Osteocyte (in vitro differentiated cells): ENCODE results near the gene SPATA21. TPM values are rescaled to one million over a fixed set of nuclear protein-coding genes. Genes with fewer than 3 reads are reported as not detected.

Experiments
- DNase-seq: peaks from one replicate; pipeline ENCODE4 v3.0.0; 2021; ENCODE audit warnings: mixed read lengths; ENCODE audit not compliant: unreplicated experiment; ENCODE audit errors: extremely low spot score
- H3K27ac Mint-ChIP-seq: one replicate; pipeline ENCODE4 v1.8.0; 2021; ENCODE audit warnings: mild to moderate bottlenecking, mixed read lengths; ENCODE audit not compliant: unreplicated experiment
- H3K27me3 Mint-ChIP-seq: one replicate; pipeline ENCODE4 v1.8.0; 2021; ENCODE audit warnings: mixed read lengths; ENCODE audit not compliant: unreplicated experiment
- H3K36me3 Mint-ChIP-seq: one replicate; pipeline ENCODE4 v1.8.0; 2021; ENCODE audit warnings: mixed read lengths; ENCODE audit not compliant: unreplicated experiment
- H3K4me1 Mint-ChIP-seq: one replicate; pipeline ENCODE4 v1.8.0; 2021; ENCODE audit warnings: mixed read lengths; ENCODE audit not compliant: unreplicated experiment
- H3K4me3 Mint-ChIP-seq: one replicate; pipeline ENCODE4 v1.8.0; 2021; ENCODE audit warnings: mild to moderate bottlenecking, moderate library complexity, mixed read lengths; ENCODE audit not compliant: unreplicated experiment
- H3K9me3 Mint-ChIP-seq: one replicate; pipeline ENCODE4 v1.8.0; 2021; ENCODE audit warnings: mixed read lengths; ENCODE audit not compliant: unreplicated experiment
- total RNA-seq: library from RNA; stranded (reverse); gene quantifications from 2 replicates; pipeline ENCODE4 v1.2.1, GENCODE V29; 2021
- TF ChIP-seq, protein P1 (sequence below): fragments of 200-600 bp; sonication (generic); IDR thresholded peaks from 2 replicates; pipeline ENCODE4 v1.5.0; 2021; ENCODE audit warnings: antibody characterized with exemption, mild to moderate bottlenecking, moderate library complexity

The SPATA21 gene
- total RNA-seq, 1 donor from 2014 or later, result not detected

DNA sequence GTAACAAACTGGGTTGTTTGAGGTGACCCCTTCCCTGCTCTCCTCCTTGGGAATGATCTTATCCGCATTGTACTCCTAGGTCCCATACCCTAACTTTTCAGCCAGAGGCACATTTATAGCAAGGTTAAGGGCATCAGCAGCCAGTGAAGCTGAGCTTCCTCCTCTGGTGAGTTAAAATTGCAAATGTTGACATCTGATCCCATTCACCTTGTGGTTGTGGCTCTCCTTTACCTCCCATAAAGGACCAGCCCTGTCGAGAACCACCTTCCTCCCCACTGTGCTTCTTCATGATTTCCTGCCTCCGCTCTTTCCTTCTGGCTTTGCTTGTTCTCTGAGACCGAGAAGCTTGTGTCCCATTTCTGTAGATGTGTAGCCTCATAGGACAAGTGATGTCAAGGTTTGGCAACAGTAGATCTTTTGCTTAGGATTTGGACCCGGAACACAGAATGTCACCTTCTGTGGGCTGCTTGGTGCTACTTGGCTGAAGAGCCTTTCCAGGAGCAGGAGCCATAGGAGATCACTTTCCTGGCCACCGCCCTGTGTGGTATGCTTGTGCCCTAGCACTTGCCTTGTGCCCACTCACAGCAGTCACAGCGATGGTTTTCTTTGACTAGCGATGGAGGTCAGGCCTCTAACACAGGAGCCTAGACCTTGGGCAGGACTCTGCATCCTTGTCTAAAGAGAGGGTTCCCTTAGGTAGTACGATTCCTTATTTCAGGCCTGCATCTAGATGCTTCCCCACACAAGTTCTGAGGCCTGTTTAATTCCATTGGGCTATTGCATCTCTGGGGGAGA, 51.4 kb downstream of the SPATA21 start:
- Mint-ChIP-seq H3K27me3 (no peaks in the 10 kb centered on the region), H3K4me3 (no peak overlapping the region), H3K36me3 (peaks cover 4% of the 10 kb centered on the region), H3K4me1 (peaks cover 42% of the 10 kb centered on the region), H3K27ac (peak overlapping the region; percentile 80), H3K9me3 (no peaks in the 10 kb centered on the region)
- DNase-seq, result no peak
- TF ChIP-seq, protein P1, sequence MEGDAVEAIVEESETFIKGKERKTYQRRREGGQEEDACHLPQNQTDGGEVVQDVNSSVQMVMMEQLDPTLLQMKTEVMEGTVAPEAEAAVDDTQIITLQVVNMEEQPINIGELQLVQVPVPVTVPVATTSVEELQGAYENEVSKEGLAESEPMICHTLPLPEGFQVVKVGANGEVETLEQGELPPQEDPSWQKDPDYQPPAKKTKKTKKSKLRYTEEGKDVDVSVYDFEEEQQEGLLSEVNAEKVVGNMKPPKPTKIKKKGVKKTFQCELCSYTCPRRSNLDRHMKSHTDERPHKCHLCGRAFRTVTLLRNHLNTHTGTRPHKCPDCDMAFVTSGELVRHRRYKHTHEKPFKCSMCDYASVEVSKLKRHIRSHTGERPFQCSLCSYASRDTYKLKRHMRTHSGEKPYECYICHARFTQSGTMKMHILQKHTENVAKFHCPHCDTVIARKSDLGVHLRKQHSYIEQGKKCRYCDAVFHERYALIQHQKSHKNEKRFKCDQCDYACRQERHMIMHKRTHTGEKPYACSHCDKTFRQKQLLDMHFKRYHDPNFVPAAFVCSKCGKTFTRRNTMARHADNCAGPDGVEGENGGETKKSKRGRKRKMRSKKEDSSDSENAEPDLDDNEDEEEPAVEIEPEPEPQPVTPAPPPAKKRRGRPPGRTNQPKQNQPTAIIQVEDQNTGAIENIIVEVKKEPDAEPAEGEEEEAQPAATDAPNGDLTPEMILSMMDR, result no peak

DNA sequence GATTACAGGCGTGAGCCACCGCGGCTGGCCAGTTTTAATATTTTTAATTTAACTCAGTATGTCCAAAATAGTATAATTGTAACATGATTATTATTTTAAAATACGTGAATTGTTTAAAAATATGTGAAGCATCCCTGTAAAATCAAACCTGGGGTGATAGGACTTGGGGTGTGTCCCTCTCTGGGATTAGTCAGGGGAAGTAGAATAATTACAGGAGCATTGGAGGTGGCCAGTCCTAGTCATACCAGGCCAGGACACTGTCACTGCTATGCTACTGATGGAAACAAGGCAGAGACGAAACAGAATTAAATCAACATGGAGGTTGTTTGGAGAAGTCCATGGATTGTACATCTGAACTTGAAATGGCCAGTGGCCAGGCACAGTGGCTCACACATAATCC, 53.3 kb downstream of the SPATA21 start:
- Mint-ChIP-seq H3K9me3 (no peaks in the 10 kb centered on the region), H3K27me3 (no peaks in the 10 kb centered on the region), H3K4me1 (peaks cover 45% of the 10 kb centered on the region), H3K27ac (peak overlapping the region; percentile 80), H3K36me3 (peaks cover 4% of the 10 kb centered on the region), H3K4me3 (no peak overlapping the region)
- TF ChIP-seq, protein P1, result no peak
- DNase-seq, result no peak

GRCh38 chr1:16380868-16381267, 56.4 kb downstream of the SPATA21 start:
- no peaks in the 10 kb centered on the region for H3K9me3 Mint-ChIP-seq
- H3K36me3 Mint-ChIP-seq, result peaks cover 2% of the 10 kb centered on the region
- no peak for DNase-seq
- peaks cover 50% of the 10 kb centered on the region for H3K4me1 Mint-ChIP-seq
- TF ChIP-seq, protein P1, result no peak
- no peak overlapping the region for H3K4me3 Mint-ChIP-seq
- H3K27ac Mint-ChIP-seq, result no peak overlapping the region
- H3K27me3 Mint-ChIP-seq, result no peaks in the 10 kb centered on the region

DNA sequence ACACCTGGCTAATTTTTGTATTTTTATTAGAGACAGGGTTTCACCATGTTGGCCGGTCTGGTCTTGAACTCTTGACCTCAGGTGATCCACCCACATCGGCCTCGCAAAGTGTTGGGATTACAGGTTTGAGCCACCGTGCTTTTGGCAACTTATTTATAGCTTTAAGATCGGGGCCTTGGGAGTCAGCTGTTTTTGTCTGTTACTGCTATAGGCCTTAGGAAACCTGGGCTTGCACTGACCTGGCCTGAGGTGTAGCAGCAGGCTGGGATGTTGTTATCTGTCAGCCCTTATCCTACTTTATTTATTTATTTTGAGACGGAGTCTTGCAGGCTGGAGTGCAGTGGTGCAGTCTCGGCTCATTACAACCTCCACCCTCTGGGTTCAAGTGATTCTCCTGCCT, 58.8 kb downstream of the SPATA21 start:
- no peak for DNase-seq
- H3K36me3 Mint-ChIP-seq, result no peaks in the 10 kb centered on the region
- H3K9me3 Mint-ChIP-seq, result no peaks in the 10 kb centered on the region
- no peaks in the 10 kb centered on the region for H3K27me3 Mint-ChIP-seq
- peaks cover 53% of the 10 kb centered on the region for H3K4me1 Mint-ChIP-seq
- H3K27ac Mint-ChIP-seq, result peak overlapping the region; percentile 58
- TF ChIP-seq, protein P1, result no peak
- no peak overlapping the region for H3K4me3 Mint-ChIP-seq

DNA sequence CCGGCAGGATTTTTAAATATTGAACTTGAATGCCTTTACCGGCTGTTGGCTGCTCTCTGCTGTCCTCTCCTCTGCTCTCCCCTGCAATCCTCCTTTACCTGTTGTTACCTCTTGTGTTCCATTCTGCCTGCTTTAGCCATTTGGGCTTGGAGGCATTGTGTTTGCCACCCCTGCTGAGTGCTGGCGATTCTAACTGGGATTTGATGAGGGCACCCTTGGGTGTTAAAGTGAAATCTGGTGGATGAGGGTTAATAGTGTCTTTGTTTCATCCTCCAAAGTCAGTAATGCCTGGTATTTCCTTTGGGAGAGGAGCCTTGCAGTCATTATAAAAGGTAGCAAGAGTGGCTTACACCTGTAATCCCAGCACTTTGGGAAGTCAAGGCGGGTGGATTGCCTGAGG, 60.3 kb downstream of the SPATA21 start:
- H3K27me3 Mint-ChIP-seq, result no peaks in the 10 kb centered on the region
- TF ChIP-seq, protein P1, result no peak
- no peaks in the 10 kb centered on the region for H3K9me3 Mint-ChIP-seq
- H3K36me3 Mint-ChIP-seq, result no peaks in the 10 kb centered on the region
- no peak for DNase-seq
- H3K4me3 Mint-ChIP-seq, result no peak overlapping the region
- peaks cover 63% of the 10 kb centered on the region for H3K4me1 Mint-ChIP-seq
- H3K27ac Mint-ChIP-seq, result peak overlapping the region; percentile 95
